Erythroblast (primary cell): ENCODE data around the gene CTNS.

Experiments
- DNase-seq, 2 experiments: peaks; one replicate each; lab custom pipeline; 2025; lab: John Stamatoyannopoulos, UW
- GATA1 ChIP-seq: IDR thresholded peaks from 2 replicates; pipeline ENCODE4 v1.6.1; 2011; ENCODE audit warnings: low read depth, mild to moderate bottlenecking, control low read depth, low read length, moderate library complexity
- POLR2A ChIP-seq: IDR thresholded peaks from 2 replicates; pipeline ENCODE4 v1.6.1; 2011; ENCODE audit warnings: mild to moderate bottlenecking, low read length

The CTNS gene

GRCh38 chr17:3603870-3604259 is 32.7 kb upstream of the CTNS start:
- TF ChIP-seq POLR2A, result no peak
- no peak for DNase-seq

GRCh38 chr17:3609689-3610088 is 26.9 kb upstream of the CTNS start:
- no peak for DNase-seq
- TF ChIP-seq GATA1 (no peak), POLR2A (no peak)

DNA sequence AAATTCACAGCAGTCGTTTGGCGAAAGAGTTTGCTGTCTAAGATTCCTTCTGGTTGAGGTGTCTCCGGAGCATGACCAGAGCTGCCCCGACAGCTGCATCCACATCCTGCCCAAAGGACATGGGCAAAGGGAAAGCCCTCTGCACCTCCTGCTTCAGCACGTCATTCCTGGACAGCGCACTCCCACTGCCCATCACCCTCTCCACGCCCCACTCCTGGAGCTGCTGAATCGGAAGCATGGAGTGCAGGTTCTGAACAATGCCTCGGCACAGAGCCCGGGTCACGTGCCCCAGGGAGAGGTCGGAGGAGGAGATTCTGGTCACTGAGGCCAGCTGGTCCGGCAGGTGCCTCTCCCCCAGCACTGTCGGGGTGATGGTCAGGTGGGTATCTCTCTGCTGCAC is 26.0 kb upstream of the CTNS start:
- TF ChIP-seq POLR2A (no peak), GATA1 (no peak)
- DNase-seq, result no peak

- DNase-seq, result no peak
- TF ChIP-seq GATA1, result no peak
- no peak for TF ChIP-seq POLR2A
Observed at GRCh38 chr17:3613124-3613523, 23.4 kb upstream of the CTNS start.

DNA sequence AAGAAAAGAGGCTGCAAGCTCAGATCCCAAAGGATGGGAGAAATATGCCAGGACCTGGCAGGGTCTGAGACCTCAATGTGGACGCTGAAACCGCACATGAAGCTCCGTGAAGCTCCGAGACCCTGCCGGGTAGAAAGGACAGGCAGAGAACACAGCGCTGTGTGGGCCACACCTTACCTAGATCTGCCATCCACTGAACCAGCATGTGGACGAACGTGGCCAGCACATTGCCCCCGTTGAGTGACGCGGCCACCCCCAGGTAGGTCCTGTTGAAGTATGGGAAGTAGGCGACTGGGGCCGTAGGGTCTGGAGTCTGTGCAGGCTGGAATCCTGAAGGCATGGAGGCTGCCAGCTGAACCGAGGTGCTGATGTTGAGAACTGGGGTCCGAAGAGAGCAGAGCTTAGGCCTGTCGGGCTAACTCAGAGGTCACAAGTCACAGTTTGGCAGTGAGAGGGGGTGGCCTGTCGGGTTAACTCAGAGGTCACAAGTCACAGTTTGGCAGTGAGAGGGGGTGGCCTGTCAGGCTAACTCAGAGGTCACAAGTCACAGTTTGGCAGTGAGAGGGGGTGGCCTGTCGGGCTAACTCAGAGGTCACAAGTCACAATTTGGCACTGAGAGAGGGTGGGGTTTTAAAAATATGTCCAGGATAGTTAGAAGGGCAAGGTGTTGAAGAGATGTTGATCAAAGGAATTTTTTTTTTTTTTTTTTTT is 21.2 kb upstream of the CTNS start:
- DNase-seq, result no peak
- TF ChIP-seq GATA1 (no peak), POLR2A (no peak)

- no peak for DNase-seq
- TF ChIP-seq GATA1, result no peak
- TF ChIP-seq POLR2A, result no peak
Observed at GRCh38 chr17:3621146-3621720, 15.3 kb upstream of the CTNS start.

- DNase-seq, result no peak
- TF ChIP-seq GATA1 (no peak), POLR2A (no peak)
Observed at GRCh38 chr17:3622977-3623594, 13.5 kb upstream of the CTNS start.

GRCh38 chr17:3626831-3627768 is 9.5 kb upstream of the CTNS start:
- no peak for DNase-seq
- TF ChIP-seq GATA1 (no peak), POLR2A (no peak)

DNA sequence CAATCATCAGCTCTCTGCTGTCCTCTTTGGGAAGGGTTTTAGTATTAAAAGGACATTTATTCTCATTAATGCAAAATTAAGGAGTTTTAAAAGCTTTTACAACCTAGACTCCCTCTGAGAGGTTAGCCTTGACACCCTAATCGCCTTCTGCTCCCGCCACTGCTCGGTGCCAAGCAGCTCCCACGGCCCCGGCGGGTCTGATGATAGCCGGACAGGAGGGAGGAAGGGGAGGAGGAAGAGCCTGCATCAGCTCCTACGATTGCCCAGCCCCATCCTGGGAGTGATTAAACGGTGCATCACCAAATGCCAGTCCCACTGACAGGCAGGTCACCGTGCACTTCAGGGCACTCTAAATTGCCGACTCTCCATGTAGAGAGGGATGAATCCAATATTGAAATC is 8.8 kb upstream of the CTNS start:
- no peak for DNase-seq
- TF ChIP-seq GATA1 (no peak), POLR2A (no peak)

DNA sequence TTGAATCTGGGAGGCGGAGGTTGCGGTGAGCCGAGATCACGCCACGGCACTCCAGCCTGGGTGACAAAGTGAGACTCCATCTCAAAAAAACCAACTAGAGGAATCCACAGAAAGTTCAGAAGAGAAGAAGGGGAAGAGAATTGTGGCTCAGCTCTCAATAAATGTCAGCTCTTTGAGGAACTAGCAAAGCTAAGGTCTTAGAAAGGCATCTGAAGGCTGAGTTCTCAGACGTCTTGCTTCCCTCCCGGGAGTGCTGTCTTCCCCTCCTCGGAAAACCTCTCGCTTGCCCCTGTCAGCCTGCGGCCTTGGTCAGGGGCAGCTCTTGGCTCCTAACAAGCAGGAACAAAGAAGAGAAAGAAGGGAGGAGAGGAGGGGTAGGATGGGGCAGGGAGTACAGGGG is 5.8 kb upstream of the CTNS start:
- DNase-seq, result no peak
- no peak for TF ChIP-seq POLR2A
- no peak for TF ChIP-seq GATA1

GRCh38 chr17:3632287-3632686 is 4.3 kb upstream of the CTNS start:
- TF ChIP-seq GATA1, result no peak
- TF ChIP-seq POLR2A, result no peak
- no peak for DNase-seq

DNA sequence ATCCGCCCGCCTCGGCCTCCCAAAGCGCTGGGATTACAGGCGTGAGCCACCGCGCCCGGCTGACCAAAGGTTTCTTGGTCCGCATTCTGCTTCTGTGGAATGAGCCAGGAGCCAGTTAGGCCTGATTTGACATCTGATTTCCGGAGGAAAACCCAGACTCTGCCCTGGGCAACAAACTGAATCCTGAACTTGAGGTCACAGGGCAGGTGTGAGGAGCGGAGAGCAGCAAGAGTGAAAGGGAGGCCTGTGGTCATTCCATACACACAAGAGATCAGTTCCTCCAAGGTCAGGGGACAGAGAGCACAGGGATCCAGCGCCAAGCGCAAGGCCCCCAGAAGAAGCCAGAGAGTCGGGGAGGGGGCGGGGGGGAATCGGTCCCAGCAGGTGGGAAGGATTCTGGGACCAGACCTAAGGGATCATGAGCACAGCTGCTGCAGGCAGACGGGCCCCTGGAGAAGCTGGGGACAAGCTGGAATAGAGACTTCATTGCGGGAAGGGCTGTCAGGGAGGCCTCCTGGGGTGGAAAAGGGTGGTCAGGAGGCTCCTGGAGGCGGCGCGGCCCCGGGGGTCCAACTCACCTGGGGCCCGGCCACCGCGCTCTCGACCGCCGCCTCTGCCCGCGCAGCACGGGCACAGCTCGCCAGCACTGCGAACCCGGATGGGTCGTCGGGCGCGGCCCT is 946 bp upstream of the CTNS start:
- no peak for TF ChIP-seq GATA1
- DNase-seq, result peak in 1 of 2 experiments; percentile 47

DNA sequence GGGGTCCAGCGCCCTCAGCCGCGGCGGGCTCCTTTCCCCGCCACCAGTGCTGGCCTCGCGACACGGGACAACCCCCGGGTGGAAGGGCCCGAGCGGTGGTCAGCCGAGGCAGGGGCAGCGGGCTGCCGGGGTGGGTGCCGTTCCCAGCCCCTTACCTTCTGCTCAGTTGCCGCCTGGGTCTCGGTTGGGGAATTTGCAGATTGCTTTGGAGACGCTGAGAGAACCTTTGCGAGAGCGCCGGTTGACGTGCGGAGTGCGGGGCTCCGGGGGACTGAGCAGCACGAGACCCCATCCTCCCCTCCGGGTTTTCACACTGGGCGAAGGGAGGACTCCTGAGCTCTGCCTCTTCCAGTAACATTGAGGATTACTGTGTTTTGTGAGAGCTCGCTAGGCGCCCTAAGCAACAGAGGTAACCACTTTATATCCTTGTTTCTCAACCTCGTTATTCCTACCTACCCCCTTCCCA is 381 bp downstream of the CTNS start:
- TF ChIP-seq GATA1 (no peak), POLR2A (no peak)
- peak; percentile 47 to 62 for DNase-seq
